Muscle of arm (tissue), 12 donors: ENCODE data around the gene INCA1. TPM values are rescaled to one million over a fixed set of nuclear protein-coding genes. Genes with fewer than 3 reads are reported as not detected.

Source experiments
- DNase-seq: peaks from one replicate; pipeline ENCODE4 v3.0.0-alpha.2; 2013
- polyA plus RNA-seq, 12 donors: library from polyadenylated mRNA; unstranded; fragments of 120-200 nt; gene quantifications; one replicate each; pipeline ENCODE4 v1.2.1, GENCODE V29; 2013; ENCODE audit not compliant: insufficient read length in 12 of 12

INCA1 gene
- polyA plus RNA-seq, 12 donors: 3.1 to 6.8 (median 4.7) TPM; not detected in 2

DNA sequence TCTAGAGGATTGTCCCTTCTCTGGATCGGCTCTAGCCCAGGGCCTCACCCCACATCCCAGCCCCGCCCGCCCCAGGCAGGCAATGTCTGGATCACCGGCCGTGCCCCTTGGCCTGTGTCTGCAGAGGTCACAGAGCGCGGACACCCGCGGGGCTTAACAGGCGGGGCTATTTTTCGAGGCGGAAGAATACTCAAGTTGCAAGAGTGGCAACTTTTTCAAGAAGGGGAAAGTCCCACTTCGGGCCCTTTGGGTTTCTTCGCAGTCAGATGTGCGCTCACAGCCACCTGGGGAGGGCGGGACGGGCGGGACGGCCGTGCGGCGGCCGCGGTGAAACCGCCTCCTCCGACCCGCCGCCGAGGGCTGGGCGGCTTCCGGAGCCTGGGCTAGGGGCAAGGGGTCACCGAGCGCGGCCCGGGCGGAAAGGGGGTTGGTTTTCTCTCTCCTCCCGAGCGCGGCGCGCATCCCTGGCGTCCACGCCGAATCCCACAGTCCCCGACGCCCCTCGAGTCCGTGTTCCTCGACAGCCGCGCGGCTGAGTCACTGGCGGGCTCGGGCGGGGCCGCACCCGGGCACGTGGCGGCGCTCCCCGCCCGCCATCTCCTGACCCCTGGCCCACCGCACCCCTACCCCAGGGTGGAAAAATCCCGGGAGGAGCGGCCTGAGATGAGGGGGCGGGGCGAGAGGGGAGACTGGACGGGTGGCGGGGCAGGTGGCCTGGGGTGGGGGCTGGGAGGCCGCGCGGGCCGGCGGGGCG, 47.8 kb downstream of the INCA1 start:
- peak; percentile 68 for DNase-seq

DNA sequence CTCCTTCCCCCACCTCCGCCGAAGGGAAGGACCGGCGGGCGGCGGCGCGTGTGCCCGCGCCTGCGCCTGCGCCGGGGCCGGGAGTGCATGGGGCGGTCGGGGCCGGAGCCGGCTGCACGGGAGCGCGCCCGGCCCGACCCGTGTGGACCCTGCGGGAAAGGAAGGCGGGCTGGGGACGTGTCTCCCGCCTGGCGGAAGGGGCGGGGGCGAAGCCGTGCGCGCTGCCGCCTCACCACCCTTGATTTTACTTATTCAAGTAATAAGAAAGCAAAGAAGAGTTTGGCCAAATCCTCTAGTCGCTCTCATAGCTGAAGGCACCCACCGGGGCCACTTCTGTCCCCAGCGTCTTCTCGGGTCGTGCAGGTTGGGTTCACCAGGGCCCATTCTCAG, 48.4 kb downstream of the INCA1 start:
- peak; percentile 86 for DNase-seq

DNA sequence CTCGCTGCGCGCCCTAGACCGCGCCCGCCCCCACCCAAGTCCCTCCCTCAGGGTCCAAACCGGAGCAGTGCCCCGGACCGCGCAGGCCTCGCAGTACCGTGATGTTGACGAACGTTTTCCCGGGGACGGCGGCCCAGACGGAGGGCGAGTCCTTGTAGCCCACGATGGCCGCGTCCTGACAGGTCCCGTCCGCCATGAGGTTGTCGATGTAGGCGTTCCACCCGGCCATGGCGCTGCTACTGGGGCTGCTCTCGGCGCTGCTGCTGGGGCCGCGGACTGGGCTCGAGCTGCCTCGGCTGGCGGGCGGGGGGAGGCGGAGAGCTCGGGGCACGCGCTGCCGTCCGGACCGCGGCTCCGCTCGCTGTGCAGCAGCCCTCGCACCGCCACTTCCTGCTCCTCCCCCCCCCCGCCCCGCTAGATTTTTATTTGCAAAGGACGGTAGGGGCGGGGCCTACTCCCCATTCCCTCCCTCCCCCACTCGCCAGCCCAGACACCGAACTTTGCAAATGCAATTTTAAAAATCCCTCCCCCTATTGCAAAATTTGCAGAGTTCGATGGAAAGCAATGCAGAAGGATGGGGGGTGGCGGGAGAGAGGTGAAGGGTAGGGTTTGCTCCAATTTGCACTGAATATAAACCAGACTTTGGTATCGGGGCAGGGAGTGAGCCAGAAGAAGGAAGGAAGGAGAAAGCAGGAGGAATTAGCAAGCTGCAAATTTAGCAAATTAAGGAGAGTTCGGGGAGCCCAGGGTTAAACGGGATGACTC, 49.0 kb downstream of the INCA1 start, which contains the start of gene PFN1:
Gene PFN1, minus strand, starts transcription at position 365 of the 765 bp plus-strand sequence. Its CDS starts 136 bp downstream, at position 229.
- DNase-seq: peak; percentile 94

DNA sequence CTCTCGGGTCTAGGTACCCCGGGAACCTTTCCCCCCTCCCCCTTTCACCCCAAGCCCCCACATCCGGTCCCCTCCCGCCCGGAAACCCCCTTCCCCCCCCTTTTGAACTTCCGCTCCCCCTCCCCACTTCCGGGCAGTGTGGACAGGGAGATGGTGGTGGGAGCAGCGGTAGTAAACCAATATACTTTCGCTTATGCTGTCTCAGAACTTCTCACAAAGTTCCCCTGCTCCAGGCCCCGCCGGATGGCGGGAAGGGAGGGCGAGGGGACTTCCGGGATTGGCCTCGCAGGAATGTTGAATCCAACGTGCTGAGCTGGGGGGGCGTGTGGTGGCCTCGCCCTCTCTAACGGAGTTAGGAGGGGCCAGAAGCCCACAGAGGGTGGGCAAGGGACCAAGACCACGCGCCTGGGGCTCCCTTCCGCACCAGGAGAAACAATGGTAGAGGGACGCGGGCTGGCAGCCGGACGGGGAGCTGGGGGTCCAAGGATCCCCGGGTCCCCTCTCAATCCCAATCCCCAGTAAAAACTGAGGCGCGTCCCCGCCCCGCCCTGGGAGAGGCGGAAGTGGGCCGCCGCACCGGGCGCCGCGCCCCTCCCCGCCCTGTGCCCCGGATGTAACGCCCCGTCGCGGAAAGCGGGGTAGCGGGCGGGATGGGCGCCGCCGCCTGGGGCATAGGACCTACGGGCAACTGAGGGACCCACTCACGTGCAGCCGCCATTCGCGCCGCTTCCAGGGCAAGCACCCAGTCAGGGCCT, 49.7 kb downstream of the INCA1 start:
- DNase-seq: peak; percentile 63

DNA sequence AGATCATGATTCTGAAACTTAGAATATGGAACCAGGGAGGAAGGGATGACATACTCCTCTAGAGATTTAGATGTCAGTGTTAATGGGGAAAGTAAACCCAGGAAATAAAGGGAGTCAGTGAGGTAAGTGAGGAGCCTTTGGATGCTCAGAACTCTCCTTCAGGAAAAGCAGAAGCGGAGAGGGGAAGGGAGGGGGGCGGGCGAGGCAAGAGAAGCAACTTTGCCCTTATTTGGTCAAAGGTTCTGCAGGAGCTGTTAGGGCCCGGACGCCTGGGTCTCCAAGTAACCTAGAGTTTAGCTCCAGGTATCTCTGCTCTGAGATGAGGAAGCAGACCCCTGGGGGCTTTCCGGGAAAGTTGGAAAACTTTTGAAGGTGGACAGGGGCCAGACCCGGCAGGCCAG, 50.3 kb downstream of the INCA1 start:
- no peak for DNase-seq

DNA sequence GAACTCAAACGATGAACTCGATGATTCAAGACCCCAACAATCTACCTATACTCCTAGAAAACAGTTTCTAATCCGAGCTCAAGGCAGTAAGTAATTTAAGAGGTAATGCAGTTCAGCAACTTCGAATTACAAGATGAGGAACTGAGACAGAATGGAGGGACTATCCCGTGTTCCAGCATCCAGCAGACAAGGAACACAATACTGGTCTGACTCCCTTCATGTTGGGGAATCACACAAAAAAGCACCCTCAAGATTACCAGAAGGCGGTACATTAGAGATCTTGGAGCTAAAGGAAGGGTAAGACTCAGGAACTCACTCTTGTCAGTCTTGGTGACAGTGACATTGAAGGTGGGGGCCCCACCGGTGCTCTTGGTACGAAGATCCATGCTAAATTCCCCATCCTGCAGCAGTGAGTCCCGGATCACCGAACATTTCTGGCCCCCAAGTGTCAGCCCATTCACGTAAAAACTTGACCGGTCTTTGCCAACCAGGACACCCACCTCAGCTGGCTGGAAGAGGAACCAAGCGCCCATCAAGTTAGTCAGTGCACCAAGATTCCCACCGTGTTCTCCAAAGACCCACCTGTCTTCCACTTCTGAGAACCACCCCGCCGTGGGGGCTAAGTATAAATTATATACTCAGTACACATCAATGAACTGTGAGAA, 50.9 kb downstream of the INCA1 start:
- no peak for DNase-seq

DNA sequence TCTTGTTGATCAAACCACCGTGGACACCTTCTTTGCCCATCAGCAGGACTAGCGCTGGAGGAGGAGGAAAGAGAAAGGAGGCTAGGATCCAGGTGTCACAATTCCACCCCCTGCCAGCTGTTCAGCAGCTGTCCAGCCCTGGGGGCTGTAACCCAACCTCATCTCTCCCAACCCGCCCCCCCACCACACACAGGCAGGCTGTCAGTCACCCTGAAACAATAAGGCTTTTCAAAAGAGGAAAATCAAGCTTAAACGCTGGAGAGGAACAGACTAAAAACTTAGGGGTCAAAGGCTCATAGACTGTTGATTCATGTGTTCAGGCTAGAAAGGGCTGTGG, 51.4 kb downstream of the INCA1 start:
- DNase-seq: no peak

DNA sequence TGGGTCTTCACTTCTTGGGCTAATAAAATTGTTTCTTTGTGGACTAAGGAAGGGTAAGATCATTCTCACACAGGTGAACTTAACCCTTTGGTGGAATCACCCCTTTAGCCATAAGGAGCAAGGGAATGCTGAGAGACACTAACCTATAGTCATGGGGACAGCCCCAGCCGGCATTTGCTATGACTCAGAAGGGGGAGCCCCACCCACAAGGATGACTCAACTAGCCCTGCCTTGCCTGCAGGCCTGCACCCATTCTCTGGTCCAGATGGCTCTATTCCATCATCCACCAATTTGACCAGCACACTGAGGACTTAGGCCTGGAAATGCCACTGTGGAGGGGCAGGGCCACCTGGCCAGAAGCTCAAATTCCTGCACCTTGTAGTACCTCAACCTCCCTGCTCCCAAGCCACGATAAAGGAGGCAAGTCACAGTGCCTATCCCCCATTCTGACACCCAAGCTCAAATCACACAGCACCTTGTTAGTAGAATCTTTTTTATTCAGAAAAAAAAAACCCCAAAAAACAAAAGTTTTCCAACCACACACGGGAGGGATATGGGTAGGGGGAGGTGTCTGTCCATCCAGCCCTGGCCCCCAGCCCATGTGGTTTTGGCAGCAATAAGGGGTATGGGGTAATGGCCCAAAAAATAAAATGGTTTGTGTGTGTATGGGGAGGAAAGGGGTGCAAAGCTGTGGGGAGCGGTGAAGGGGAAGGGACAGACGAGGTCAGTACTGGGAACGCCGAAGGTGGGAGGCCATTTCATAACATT, 52.0 kb downstream of the INCA1 start:
- no peak for DNase-seq

DNA sequence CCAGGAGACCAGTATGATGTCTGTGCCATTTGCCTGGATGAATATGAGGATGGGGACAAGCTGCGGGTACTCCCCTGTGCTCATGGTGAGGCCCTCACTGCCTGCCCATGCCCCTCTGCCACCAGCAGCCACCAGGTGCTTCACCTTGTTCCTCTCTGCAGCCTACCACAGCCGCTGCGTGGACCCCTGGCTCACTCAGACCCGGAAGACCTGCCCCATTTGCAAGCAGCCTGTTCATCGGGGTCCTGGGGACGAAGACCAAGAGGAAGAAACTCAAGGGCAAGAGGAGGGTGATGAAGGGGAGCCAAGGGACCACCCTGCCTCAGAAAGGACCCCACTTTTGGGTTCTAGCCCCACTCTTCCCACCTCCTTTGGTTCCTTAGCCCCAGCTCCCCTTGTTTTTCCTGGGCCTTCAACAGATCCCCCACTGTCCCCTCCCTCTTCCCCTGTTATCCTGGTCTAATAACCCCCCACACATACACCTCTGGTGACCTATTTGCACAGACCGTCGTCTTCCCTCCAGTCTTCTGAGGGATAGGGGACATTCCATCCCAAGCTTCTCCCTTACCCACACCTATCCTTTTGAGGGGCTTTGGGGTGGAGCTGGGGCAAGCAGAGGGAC, 52.7 kb downstream of the INCA1 start:
- no peak for DNase-seq

DNA sequence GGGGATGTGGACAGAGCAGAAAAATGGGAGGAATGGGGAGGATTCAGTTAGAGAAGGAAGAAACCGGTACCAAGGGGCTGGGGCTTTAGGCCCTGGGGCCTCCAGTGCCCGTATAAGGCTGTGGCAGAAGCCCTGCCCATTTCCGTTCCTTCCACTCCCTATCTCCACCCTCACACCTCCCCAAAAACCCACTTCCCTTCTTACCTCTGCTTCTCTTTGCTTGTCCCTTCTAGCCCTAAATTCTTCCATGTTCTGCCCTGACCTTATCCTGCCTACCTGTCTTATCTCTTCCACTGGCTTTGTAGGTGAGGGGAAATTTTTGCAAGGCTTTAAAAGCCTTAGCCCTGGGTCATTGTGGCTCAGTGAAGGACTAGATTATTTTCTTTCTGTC, 53.2 kb downstream of the INCA1 start:
- DNase-seq: no peak

DNA sequence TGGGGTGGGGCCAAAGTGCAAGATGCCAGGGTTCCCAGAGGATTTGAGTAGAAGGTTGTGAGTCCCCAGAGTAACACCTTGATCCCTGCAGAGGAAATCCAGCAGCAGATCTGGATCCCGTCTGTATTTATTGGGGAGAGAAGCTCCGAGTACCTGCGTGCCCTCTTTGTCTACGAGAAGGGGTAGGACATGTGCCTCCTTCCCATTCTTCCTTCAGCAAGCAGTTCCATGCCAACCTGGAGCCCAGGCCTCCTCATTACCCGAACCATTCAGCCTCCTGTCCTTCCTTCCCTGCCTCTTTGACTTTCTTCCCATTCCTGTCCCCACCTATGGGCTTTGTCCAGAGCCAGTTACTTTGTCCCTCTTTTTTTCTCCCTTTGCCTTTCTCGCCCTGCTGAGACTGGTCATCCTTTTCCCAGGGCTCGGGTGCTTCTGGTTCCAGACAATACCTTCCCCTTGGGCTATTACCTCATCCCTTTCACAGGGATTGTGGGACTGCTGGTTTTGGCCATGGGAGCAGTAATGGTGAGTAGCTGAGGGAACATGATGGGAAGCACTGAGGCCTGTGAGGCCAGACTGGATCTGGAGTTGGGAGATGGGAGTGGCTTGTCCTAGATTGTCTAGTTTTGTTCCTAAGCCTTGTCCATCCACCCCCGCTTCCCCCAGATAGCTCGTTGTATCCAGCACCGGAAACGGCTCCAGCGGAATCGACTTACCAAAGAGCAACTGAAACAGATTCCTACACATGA, 54.4 kb downstream of the INCA1 start:
- DNase-seq: no peak

DNA sequence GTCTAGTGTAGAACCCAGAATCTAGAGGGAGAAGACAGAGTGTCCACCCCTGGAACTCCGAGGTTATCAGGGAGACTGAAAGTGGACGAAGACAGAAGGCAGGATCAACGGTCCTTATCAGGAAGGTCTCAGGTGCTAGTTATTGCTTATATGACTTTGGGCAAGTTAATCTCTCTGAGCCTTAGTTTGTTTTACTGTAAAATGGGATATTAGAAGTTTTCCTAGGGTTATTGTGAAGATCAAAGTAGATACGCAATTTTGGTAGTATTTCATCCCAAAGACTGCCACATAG, 56.1 kb downstream of the INCA1 start:
- no peak for DNase-seq

DNA sequence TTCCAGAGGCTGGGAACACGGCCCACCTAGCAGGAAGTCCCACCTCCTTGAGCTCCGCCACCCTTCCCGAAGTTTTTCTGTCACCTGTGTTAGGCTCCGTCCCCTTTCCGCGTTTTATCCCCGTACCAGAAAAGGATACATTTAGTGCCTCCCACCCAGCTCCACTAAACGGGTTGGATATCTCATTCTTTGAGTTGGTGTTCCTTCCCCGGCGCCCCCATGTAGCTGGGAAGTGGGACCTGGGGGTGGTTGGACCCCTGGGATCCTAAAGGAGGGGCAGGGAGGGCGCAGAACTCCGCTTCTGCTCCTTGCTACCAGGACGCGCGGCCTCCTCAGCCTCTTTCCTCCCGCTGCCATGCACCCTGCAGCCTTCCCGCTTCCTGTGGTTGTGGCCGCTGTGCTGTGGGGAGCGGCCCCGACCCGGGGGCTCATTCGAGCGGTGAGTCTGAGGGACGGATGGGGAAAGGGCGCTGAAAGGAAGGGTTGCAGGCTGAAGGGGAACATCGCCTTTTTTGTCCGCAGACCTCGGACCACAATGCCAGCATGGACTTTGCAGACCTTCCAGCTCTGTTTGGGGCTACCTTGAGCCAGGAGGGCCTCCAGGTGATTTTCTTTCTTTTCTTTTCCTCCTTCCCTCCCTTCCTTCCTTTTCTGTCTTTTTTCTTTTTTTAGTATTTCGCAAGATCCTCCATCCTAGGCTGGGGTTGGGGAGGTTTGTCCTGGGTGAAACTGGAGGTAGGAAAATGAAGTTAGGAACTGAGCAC, 56.6 kb downstream of the INCA1 start:
- no peak for DNase-seq

DNA sequence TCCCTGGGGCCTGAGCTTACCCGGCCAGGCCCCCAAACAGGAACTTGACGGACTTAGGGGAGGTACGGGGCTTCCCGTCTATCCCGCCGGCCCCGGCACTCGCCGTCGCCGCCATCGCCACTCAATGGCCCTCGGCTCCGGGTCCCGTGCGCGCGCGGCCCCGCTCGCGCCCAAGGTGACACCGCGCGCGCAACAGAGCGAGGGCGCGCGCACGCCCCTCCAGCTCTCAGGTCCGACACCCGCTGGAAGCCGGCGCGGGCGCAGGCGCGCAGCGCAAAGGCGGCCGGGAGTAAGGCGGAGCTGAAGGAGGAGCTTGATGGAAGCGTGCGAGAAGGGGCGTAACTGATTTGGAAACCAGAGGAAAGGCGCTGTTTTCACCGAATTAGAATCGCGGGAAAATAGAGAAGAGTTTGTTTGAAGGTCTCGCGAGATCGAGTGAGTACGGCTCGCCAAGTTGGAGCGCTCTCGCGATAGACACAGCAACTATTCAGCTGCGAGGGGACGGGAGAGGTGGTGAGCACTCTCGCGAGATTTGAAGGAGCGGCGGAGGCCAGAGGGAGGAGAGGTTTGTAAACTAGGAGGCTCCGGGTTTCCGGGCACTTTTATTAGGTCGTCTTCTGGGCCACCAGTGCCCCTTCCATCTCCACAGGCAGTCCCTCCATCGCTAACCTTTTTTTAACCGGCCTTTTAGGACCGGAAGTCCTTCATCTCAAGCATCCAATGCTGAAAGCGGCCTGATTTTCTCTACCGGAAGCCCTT, 57.3 kb downstream of the INCA1 start, which contains the start of the genes RNF167 and SLC25A11:
Gene RNF167, plus strand, starts transcription at position 473 of the 759 bp plus-strand sequence. CDS start 642 bp downstream, outside the sequence.
Gene SLC25A11, minus strand, starts transcription at position 251 of the 759 bp plus-strand sequence. Its CDS starts 136 bp downstream, at position 115.
- DNase-seq: peak; percentile 100

DNA sequence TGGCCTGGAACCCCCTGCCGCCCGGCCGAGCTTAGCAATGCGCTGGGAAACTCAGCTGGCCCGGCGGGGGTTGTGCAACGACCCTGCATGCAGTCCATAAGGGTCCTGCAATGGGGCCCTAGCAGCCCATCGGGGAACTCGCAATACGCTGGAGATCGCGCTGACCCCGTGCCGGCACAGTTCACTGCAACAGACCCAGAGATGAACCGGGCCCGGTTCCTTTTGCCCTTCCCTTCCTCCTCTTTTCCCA, 57.9 kb downstream of the INCA1 start:
- DNase-seq: no peak

DNA sequence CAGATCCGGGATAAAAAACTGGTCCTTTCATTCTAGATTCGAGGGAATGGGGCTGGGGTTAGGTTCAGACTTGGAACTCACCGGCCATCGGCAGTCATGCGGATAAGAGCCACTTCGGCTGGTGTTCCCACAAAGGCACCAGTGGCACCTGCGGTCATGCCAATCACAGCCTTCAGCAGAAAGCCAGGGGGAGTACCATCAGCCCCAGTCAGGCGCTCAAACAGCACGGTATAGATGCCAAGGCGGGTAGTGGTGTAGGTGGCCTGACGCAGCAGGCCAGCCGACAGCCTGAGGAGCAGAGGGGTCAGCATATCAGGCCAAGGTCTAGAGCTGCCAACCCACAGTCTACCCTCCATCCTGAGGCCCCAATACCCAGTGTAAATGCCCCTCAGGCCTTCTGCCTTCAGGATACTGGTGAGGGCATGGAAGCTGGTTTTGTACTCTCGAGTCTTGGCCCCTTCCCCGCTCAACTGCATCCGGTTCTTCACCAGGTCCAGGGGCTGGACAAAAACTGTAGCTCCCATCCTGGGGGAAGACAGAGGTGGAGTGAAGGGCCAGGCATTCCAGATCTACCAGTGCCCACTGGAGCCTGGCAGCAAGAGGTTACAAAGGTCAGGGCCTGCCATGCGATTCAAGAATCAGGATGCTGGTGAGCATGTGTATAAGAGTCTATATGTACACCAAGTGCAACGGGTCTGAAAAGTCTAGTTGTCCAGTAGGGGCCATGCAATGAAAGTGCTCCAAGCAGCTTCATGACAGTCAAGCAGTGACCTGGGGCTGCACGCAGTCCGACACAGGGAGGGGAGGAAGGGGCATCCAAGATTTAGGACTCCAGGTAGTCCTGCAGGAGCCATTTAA, 58.4 kb downstream of the INCA1 start:
- no peak for DNase-seq
